OCI-LY3 (cell line): ENCODE measurements around the gene NUDT19.
"Not testable (repeated sequence)": the region's sequence is repeated elsewhere in the genome, so short reads cannot be mapped to it uniquely, and the experiment has no call there.

Source experiments
- H2AFZ ChIP-seq: fragments of 200-600, 300-600 bp; shearing (Covaris generic); 2 replicates; pipeline ENCODE4 v1.6.0; 2014; ENCODE audit warnings: antibody characterized with exemption, low read depth, low read length
- H3K27ac ChIP-seq: fragments of 200-600, 300-600 bp; sonication (generic); 2 replicates; pipeline ENCODE4 v1.5.1; 2014; ENCODE audit warnings: mild to moderate bottlenecking, low read length, moderate library complexity, mixed read lengths
- H3K27me3 ChIP-seq: fragments of 200-600, 300-600 bp; sonication (generic); 2 replicates; pipeline ENCODE4 v1.6.1; 2014; ENCODE audit warnings: low read depth, low read length, mixed read lengths
- H3K36me3 ChIP-seq: fragments of 200-600, 300-600 bp; sonication (generic); replicated peaks from 2 replicates; pipeline ENCODE3; 2014; ENCODE audit warnings: low read depth, low read length, mixed read lengths
- H3K4me1 ChIP-seq: fragments of 300-600, 200-600 bp; sonication (generic); 2 replicates; pipeline ENCODE4 v1.6.1; 2014; ENCODE audit warnings: low read length, mixed read lengths
- H3K4me2 ChIP-seq: fragments of 200-600, 300-600 bp; sonication (generic); 2 replicates; pipeline ENCODE4 v1.6.1; 2014; ENCODE audit warnings: low read length, mixed read lengths
- H3K4me3 ChIP-seq: fragments of 300-600, 200-600 bp; sonication (generic); 2 replicates; pipeline ENCODE4 v1.5.1; 2014; ENCODE audit warnings: antibody characterized with exemption, mild to moderate bottlenecking, low read length, moderate library complexity
- H3K79me2 ChIP-seq: fragments of 300-600, 200-600 bp; shearing (Covaris generic); 2 replicates; pipeline ENCODE4 v1.6.1; 2014; ENCODE audit warnings: mild to moderate bottlenecking, low read length, mixed read lengths
- H3K9ac ChIP-seq: fragments of 300-600, 200-600 bp; shearing (Covaris generic); 2 replicates; pipeline ENCODE4 v1.6.0; 2014; ENCODE audit warnings: mild to moderate bottlenecking, low read length, moderate library complexity
- H3K9me3 ChIP-seq: fragments of 200-600, 300-600 bp; shearing (Covaris generic); 2 replicates; pipeline ENCODE4 v1.6.1; 2014; ENCODE audit warnings: low read length, mixed read lengths; ENCODE audit not compliant: insufficient read depth
- H4K20me1 ChIP-seq: fragments of 200-600, 300-600 bp; sonication (generic); 2 replicates; pipeline ENCODE4 v1.6.1; 2016; ENCODE audit warnings: low read length, mixed read lengths; ENCODE audit not compliant: insufficient read depth
- CTCF ChIP-seq: fragments of 200-600, 300-600 bp; sonication (generic); IDR thresholded peaks from 2 replicates; pipeline ENCODE4 v1.5.1; 2014; ENCODE audit warnings: antibody characterized with exemption, low read length, low read depth
- EZH2phosphoT487 ChIP-seq: fragments of 200-600 bp; shearing (Covaris generic); IDR thresholded peaks from 2 replicates; pipeline ENCODE4 v1.6.1; 2018; ENCODE audit warnings: antibody characterized with exemption, mixed run types, low read depth

NUDT19 gene

GRCh38 chr19:32743447-32743846 lies 51.8 kb downstream of the NUDT19 start:
- H3K36me3 ChIP-seq = no peaks in the 10 kb centered on the region
- H3K27me3 ChIP-seq = 0 out of 2 replicates have a peak, but pooled peaks cover 5% of the 10 kb centered on the region
- H3K79me2 ChIP-seq = no peaks in the 10 kb centered on the region
- H3K4me2 ChIP-seq = no peak overlapping the region
- no peaks in the 10 kb centered on the region for H3K4me1 ChIP-seq
- H3K9ac ChIP-seq = no peak overlapping the region
- no peaks in the 10 kb centered on the region for H4K20me1 ChIP-seq
- H3K27ac ChIP-seq = no peak overlapping the region
- no peaks in the 10 kb centered on the region for H3K9me3 ChIP-seq
- TF ChIP-seq EZH2phosphoT487 (no peak), CTCF (no peak)
- H3K4me3 ChIP-seq = no peak overlapping the region
- no peak overlapping the region for H2AFZ ChIP-seq

- TF ChIP-seq CTCF = no peak
- no peak for TF ChIP-seq EZH2phosphoT487
Observed at GRCh38 chr19:32744555-32745325, 53.1 kb downstream of the NUDT19 start.

GRCh38 chr19:32745594-32746251 lies 54.1 kb downstream of the NUDT19 start:
- H2AFZ ChIP-seq = 0 out of 2 replicates have a peak overlapping the region, but pooled peaks have one; percentile 32
- H3K9ac ChIP-seq, H3K27ac ChIP-seq, H3K36me3 ChIP-seq, H3K79me2 ChIP-seq, H3K4me3 ChIP-seq, H4K20me1 ChIP-seq, H3K27me3 ChIP-seq, H3K4me2 ChIP-seq, H3K4me1 ChIP-seq, H3K9me3 ChIP-seq: not testable (repeated sequence)

More at GRCh38 chr19:32744555-32745325, 53.1 kb downstream of the NUDT19 start:
- no peaks in the 10 kb centered on the region for H3K4me1 ChIP-seq
- no peak overlapping the region for H3K4me3 ChIP-seq
- H3K27ac ChIP-seq = no peak overlapping the region
- no peaks in the 10 kb centered on the region for H3K79me2 ChIP-seq
- no peaks in the 10 kb centered on the region for H3K36me3 ChIP-seq
- no peak overlapping the region for H2AFZ ChIP-seq
- no peak overlapping the region for H3K4me2 ChIP-seq
- H3K27me3 ChIP-seq = 0 out of 2 replicates have a peak, but pooled peaks cover 5% of the 10 kb centered on the region
- no peaks in the 10 kb centered on the region for H3K9me3 ChIP-seq
- H3K9ac ChIP-seq = no peak overlapping the region
- no peaks in the 10 kb centered on the region for H4K20me1 ChIP-seq

GRCh38 chr19:32746631-32747196 lies 55.1 kb downstream of the NUDT19 start:
- not testable (repeated sequence) for H3K4me2 ChIP-seq, H3K36me3 ChIP-seq, H3K4me1 ChIP-seq, H3K4me3 ChIP-seq, H3K9ac ChIP-seq, H3K79me2 ChIP-seq, H3K27ac ChIP-seq, H4K20me1 ChIP-seq, H3K27me3 ChIP-seq, H3K9me3 ChIP-seq
- H2AFZ ChIP-seq = peak overlapping the region; percentile 73; the same call in 1 of the 2 replicates

- Histone ChIP-seq H3K27me3 (0 out of 2 replicates have a peak, but pooled peaks cover 7% of the 10 kb centered on the region), H3K9ac (no peak overlapping the region), H3K4me3 (no peak overlapping the region), H2AFZ (no peak overlapping the region), H4K20me1 (no peaks in the 10 kb centered on the region), H3K79me2 (no peaks in the 10 kb centered on the region), H3K4me2 (no peak overlapping the region), H3K36me3 (no peaks in the 10 kb centered on the region), H3K27ac (no peak overlapping the region), H3K9me3 (no peaks in the 10 kb centered on the region), H3K4me1 (no peaks in the 10 kb centered on the region)
- peak; percentile 37 for TF ChIP-seq CTCF
- no peak for TF ChIP-seq EZH2phosphoT487
Observed at GRCh38 chr19:32748497-32748896, 56.9 kb downstream of the NUDT19 start.
